ENCODE data around the gene CNOT8.

CNOT8 gene

GRCh38 chr5:154923441-154924430 is 65.3 kb downstream of the CNOT8 start:
- no peak for DNase-seq (ENCODE audit: low read depth)
